HCT116 (cell line): ENCODE results near the gene RPL13A.

Experiments
- EGR1 ChIP-seq: IDR thresholded peaks from 2 replicates; pipeline ENCODE4 v1.6.1; 2012; ENCODE audit warnings: low read depth
- EZH2phosphoT487 ChIP-seq: fragments of 200-600 bp; IDR thresholded peaks from 2 replicates; pipeline ENCODE4 v1.6.1; 2018; ENCODE audit warnings: antibody characterized with exemption, borderline replicate concordance
- POLR2A ChIP-seq: IDR thresholded peaks from 2 replicates; pipeline ENCODE4 v1.7.0; 2011; ENCODE audit warnings: borderline replicate concordance; ENCODE audit not compliant: insufficient read depth, insufficient read length; ENCODE audit errors: extremely low read depth
- YY1 ChIP-seq: IDR thresholded peaks from 2 replicates; pipeline ENCODE4 v1.6.1; 2011; ENCODE audit warnings: low read length, low read depth, moderate library complexity, mild to moderate bottlenecking; ENCODE audit not compliant: insufficient replicate concordance; ENCODE audit errors: extremely low read depth
- ZBTB33 ChIP-seq: IDR thresholded peaks from 2 replicates; pipeline ENCODE4 v1.6.1; 2011; ENCODE audit warnings: mild to moderate bottlenecking, low read length, moderate library complexity; ENCODE audit not compliant: insufficient replicate concordance; ENCODE audit errors: extremely low read depth
- ZNF274 ChIP-seq: fragments of 200-500 bp; sonication (Bioruptor generic); IDR thresholded peaks from 2 replicates; pipeline ENCODE4 v1.6.1; 2014; ENCODE audit warnings: mild to moderate bottlenecking, low read depth, low read length, inconsistent platforms
- TF ChIP-seq, protein P1 (sequence below), 3 experiments: fragments of 200-600 bp in 1 of 3; sonication (generic) in 1 of 3; IDR thresholded peaks in 2 of 3; conservative IDR thresholded peaks in 1 of 3; 2 replicates each; pipeline ENCODE4 v1.5.1; 2012 to 2017; ENCODE audit warnings: low read depth in 2 of 3, low read length in 2 of 3, antibody characterized with exemption in 1 of 3, borderline replicate concordance in 1 of 3, control low read depth in 1 of 3, mild to moderate bottlenecking in 1 of 3, mixed read lengths in 1 of 3, mixed run types in 1 of 3, moderate library complexity in 1 of 3; ENCODE audit not compliant: insufficient read depth in 1 of 3

DNA sequence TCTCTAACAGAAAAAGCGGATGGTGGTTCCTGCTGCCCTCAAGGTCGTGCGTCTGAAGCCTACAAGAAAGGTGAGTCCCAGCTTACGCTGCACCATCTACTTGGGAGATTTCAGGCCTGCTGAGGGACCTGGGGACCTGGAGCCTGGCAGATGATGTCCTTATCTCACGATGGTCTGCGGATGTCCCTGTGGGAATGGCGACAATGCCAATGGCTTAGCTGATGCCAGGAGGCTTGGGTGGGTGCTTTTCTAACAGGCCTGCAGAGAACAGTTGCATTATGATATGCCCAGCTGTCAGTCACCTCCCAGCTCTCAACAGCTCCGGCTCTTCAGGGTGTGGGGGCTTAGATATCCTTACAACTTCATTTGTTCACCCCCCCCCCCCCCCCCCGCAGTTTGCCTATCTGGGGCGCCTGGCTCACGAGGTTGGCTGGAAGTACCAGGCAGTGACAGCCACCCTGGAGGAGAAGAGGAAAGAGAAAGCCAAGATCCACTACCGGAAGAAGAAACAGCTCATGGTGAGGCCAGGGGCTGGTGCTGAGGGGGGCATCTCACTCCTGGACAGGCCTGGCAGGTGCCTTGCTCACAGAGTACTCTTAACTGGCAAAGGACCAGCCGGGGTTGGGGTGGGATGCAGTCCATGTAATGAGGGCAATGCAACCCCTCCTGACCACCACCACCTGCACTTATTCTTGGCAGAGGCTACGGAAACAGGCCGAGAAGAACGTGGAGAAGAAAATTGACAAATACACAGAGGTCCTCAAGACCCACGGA lies 3.8 kb downstream of the RPL13A start:
- TF ChIP-seq EZH2phosphoT487: no peak
- no peak for TF ChIP-seq POLR2A
- TF ChIP-seq ZNF274: no peak
- TF ChIP-seq EGR1: no peak
- TF ChIP-seq, protein P1, sequence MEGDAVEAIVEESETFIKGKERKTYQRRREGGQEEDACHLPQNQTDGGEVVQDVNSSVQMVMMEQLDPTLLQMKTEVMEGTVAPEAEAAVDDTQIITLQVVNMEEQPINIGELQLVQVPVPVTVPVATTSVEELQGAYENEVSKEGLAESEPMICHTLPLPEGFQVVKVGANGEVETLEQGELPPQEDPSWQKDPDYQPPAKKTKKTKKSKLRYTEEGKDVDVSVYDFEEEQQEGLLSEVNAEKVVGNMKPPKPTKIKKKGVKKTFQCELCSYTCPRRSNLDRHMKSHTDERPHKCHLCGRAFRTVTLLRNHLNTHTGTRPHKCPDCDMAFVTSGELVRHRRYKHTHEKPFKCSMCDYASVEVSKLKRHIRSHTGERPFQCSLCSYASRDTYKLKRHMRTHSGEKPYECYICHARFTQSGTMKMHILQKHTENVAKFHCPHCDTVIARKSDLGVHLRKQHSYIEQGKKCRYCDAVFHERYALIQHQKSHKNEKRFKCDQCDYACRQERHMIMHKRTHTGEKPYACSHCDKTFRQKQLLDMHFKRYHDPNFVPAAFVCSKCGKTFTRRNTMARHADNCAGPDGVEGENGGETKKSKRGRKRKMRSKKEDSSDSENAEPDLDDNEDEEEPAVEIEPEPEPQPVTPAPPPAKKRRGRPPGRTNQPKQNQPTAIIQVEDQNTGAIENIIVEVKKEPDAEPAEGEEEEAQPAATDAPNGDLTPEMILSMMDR (IDR thresholded peaks at IDR 0.05 in 2 of 3, conservative IDR thresholded peaks at IDR 0.05 in 1 of 3; ENCODE audit: borderline replicate concordance in 1 of 3, insufficient read depth in 1 of 3, low read depth in 2 of 3, low read length in 2 of 3): no peak
- no peak for TF ChIP-seq ZBTB33
- TF ChIP-seq YY1: no peak
